A549 (cell line): Measurements from ENCODE around the gene EPN1. TPM values are rescaled to one million over a fixed set of nuclear protein-coding genes. Genes with fewer than 3 reads are reported as not detected.

Source experiments
- ATAC-seq, 2 experiments: fragments of 200-7000 bp in 1 of 2; fragments of >200 bp in 1 of 2; cut with Nextera tagmentation in 1 of 2; cut with Tn5 transposase in 1 of 2; 3 replicates each; pipeline versions ENCODE4 v1.8.0 to v1.9.1; 2018 to 2020; ENCODE audit warnings: mild to moderate bottlenecking in 1 of 2, moderate library complexity in 1 of 2
- CTCF ChIA-PET: fragments of 300-600 bp; sonication (Branson Sonifier 250); formaldehyde crosslinking; extraction: SDS; loops from one replicate; lab custom pipeline; 2021; ENCODE audit warnings: antibody characterized with exemption, inconsistent platforms; lab: Yijun Ruan, JAX
- POLR2A ChIA-PET: fragments of 350-600 bp; formaldehyde crosslinking; extraction: SDS; loops from one replicate; lab custom pipeline; 2021; ENCODE audit warnings: antibody characterized with exemption, inconsistent platforms; lab: Yijun Ruan, JAX
- DNase-seq, 2 experiments: peaks; one replicate each; pipeline versions ENCODE4 v3.0.0 to v3.0.0-alpha.2; 2011 to 2016; ENCODE audit warnings: low read depth in 1 of 2, low spot score in 1 of 2
- FAIRE-seq: peaks from 2 replicates; lab custom pipeline; 2011; peaks lifted over from hg19 to GRCh38; lab: Jason Lieb, UNC
- H3K27ac ChIP-seq, 2 experiments: fragments of >200 bp; sonication (Bioruptor Twin); formaldehyde crosslinking; 3 replicates each; pipeline ENCODE4 v1.5.1; 2016 to 2017
- H3K4me1 ChIP-seq: fragments of >200 bp; sonication (Bioruptor Twin); formaldehyde crosslinking; 3 replicates; pipeline ENCODE4 v1.6.1; 2016
- H3K4me2 ChIP-seq: fragments of >200 bp; sonication (Bioruptor Twin); formaldehyde crosslinking; 3 replicates; pipeline ENCODE4 v1.6.1; 2016
- H3K4me3 ChIP-seq: fragments of >200 bp; sonication (Bioruptor Twin); formaldehyde crosslinking; 3 replicates; pipeline ENCODE4 v1.5.1; 2016
- H3K9me3 ChIP-seq: fragments of >200 bp; sonication (Bioruptor Twin); formaldehyde crosslinking; 3 replicates; pipeline ENCODE4 v1.6.1; 2016
- BCL3 ChIP-seq: fragments of >200 bp; sonication (Bioruptor Twin); formaldehyde crosslinking; IDR thresholded peaks from 3 replicates; pipeline ENCODE4 v1.6.1; 2016
- CBX8 ChIP-seq: fragments of 200-600 bp; sonication (generic); IDR thresholded peaks from 2 replicates; pipeline ENCODE4 v1.6.1; 2016
- CEBPB ChIP-seq, 2 experiments: fragments of >200 bp in 1 of 2; sonication (Bioruptor Twin) in 1 of 2; formaldehyde crosslinking in 1 of 2; IDR thresholded peaks; 2 replicates each; pipeline ENCODE4 v1.6.1; 2012 to 2016
- CHD2 ChIP-seq: fragments of 150-350 bp; IDR thresholded peaks from 2 replicates; pipeline ENCODE4 v1.6.1; 2014; ENCODE audit warnings: low read length; ENCODE audit not compliant: partially characterized antibody
- E2F6 ChIP-seq: IDR thresholded peaks from 2 replicates; pipeline ENCODE4 v1.6.1; 2012; ENCODE audit warnings: low read depth, borderline replicate concordance
- ESRRA ChIP-seq: fragments of 150-350 bp; IDR thresholded peaks from 2 replicates; pipeline ENCODE4 v1.6.1; 2014; ENCODE audit warnings: mild to moderate bottlenecking, low read length, borderline replicate concordance
- FOSL2 ChIP-seq, 2 experiments: fragments of 450-650 bp in 1 of 2; fragments of >200 bp in 1 of 2; sonication (Bioruptor Twin) in 1 of 2; formaldehyde crosslinking; IDR thresholded peaks; 2 replicates each; pipeline versions ENCODE4 v1.5.0 to v1.6.1; 2016 to 2020; ENCODE audit warnings: mild to moderate bottlenecking in 1 of 2, moderate library complexity in 1 of 2
- JUN ChIP-seq, 2 experiments: fragments of >200 bp; sonication (Bioruptor Twin); formaldehyde crosslinking; IDR thresholded peaks; 2 replicates in 1 of 2; 3 replicates in 1 of 2; pipeline ENCODE4 v1.6.1; 2016 to 2017
- KDM1A ChIP-seq: fragments of 200-600 bp; sonication (generic); IDR thresholded peaks from 2 replicates; pipeline ENCODE4 v1.6.1; 2016; ENCODE audit warnings: low read depth, mild to moderate bottlenecking
- MAFK ChIP-seq: fragments of 450-650 bp; IDR thresholded peaks from 2 replicates; pipeline ENCODE4 v1.6.1; 2014; ENCODE audit not compliant: partially characterized antibody
- POLR2AphosphoS2 ChIP-seq: conservative IDR thresholded peaks from 2 replicates; pipeline ENCODE4 v1.6.1; 2012; ENCODE audit warnings: low read length, improper control_type of control experiment, inconsistent platforms
- REST ChIP-seq: fragments of 200-600 bp; sonication (generic); IDR thresholded peaks from 2 replicates; pipeline ENCODE4 v1.6.1; 2016; ENCODE audit warnings: antibody characterized with exemption, mild to moderate bottlenecking, moderate library complexity
- RFX5 ChIP-seq: fragments of 450-650 bp; IDR thresholded peaks from 2 replicates; pipeline ENCODE4 v1.7.1; 2014; ENCODE audit warnings: antibody characterized with exemption, mild to moderate bottlenecking, moderate library complexity
- RNF2 ChIP-seq: fragments of 200-600 bp; sonication (generic); IDR thresholded peaks from 2 replicates; pipeline ENCODE4 v1.6.1; 2016; ENCODE audit warnings: low read depth, mild to moderate bottlenecking, antibody characterized with exemption, moderate library complexity, borderline replicate concordance
- TP53 ChIP-seq: fragments of 250-450 bp; sonication (Bioruptor Pico); IDR thresholded peaks from 2 replicates; pipeline ENCODE4 v1.5.0; 2021; ENCODE audit warnings: mild to moderate bottlenecking, moderate library complexity
- ZC3H11A ChIP-seq: fragments of 450-650 bp; IDR thresholded peaks from 2 replicates; pipeline ENCODE4 v1.6.1; 2014; ENCODE audit warnings: antibody characterized with exemption, mild to moderate bottlenecking
- WGBS: methylation state at CpG from one replicate; pipeline ENCODE4 v1.1.6; 2017; ENCODE audit errors: missing lambda C conversion rate; 5-methylcytosine and 5-hydroxymethylcytosine counted together
- polyA plus RNA-seq, 4 experiments: library from polyadenylated mRNA; depleted of rRNA in 3 of 4; stranded (reverse); fragments of >200 nt; fragmentation: RNase III in 1 of 4; extraction: RNeasy Plus Mini Kit Qiagen cat#74134 plus additional on column Dnase treatment in 1 of 4; gene quantifications; 2 replicates in 3 of 4; 3 replicates in 1 of 4; pipeline ENCODE4 v1.2.3, GENCODE V29; 2011 to 2017

Gene EPN1
- polyA plus RNA-seq, 2 of the 4 experiments (the other 2 are of a cell fraction) = 43.7 to 139 TPM

- CTCF ChIA-PET = interaction anchor here (1.6 to 2.4 kb wide), 2 partner anchors 12 to 28 kb away, joined by 8 to 21 read pairs; no protein-coding TSS in a partner anchor
- no peak for ATAC-seq
- H3K9me3 ChIP-seq = no peaks in the 10 kb centered on the region
- 0 out of 6 replicates have a peak overlapping the region, but pooled peaks of 1 of the 2 experiments have one; percentile 6 for H3K27ac ChIP-seq
- no peak overlapping the region for H3K4me2 ChIP-seq
- H3K4me1 ChIP-seq = peaks cover 40% of the 10 kb centered on the region
- WGBS = 90% methylated on average over 9 of the region's 9 CpGs
- DNase-seq = no peak
- TF ChIP-seq BCL3 (no peak), RNF2 (no peak), ESRRA (no peak), CEBPB (IDR thresholded peaks at IDR 0.05) (no peak), RFX5 (no peak), POLR2AphosphoS2 (no peak), KDM1A (no peak), ZC3H11A (no peak), MAFK (no peak), E2F6 (no peak), CBX8 (no peak), CHD2 (no peak)
- TF ChIP-seq, all 56 proteins: peak for 0
- FAIRE-seq = no peak
- POLR2A ChIA-PET = no interaction called here
- H3K4me3 ChIP-seq = no peak overlapping the region
Measured at GRCh38 chr19:55659822-55660221, 15.2 kb upstream of the EPN1 start.

- 96% methylated on average over 12 of the region's 12 CpGs for WGBS
- no peak for TF ChIP-seq RFX5
- TF ChIP-seq ZC3H11A = no peak
- TF ChIP-seq JUN (IDR thresholded peaks at IDR 0.05) = no peak
- TF ChIP-seq TP53 (CRISPR knock-in tag) = no peak
- TF ChIP-seq, all 56 proteins: peak for 0
- ATAC-seq (no peak), FAIRE-seq (no peak), DNase-seq (no peak)
- ChIA-PET POLR2A (no interaction called here), CTCF (interaction anchor here (1.6 to 2.4 kb wide), 2 partner anchors 11 to 29 kb away, joined by 8 to 21 read pairs; no protein-coding TSS in a partner anchor)
- no peak overlapping the region for H3K27ac ChIP-seq
- peaks cover 40% of the 10 kb centered on the region for H3K4me1 ChIP-seq
- H3K4me3 ChIP-seq = no peak overlapping the region
- H3K9me3 ChIP-seq = no peaks in the 10 kb centered on the region
- H3K4me2 ChIP-seq = no peak overlapping the region
Measured at GRCh38 chr19:55660404-55660803, 14.6 kb upstream of the EPN1 start.

GRCh38 chr19:55660991-55661390 lies 14.0 kb upstream of the EPN1 start:
- FAIRE-seq (no peak), ATAC-seq (no peak), DNase-seq (no peak)
- TF ChIP-seq REST = no peak
- no peak for TF ChIP-seq FOSL2 (IDR thresholded peaks at IDR 0.05)
- TF ChIP-seq FOSL2 (CRISPR knock-in tag; IDR thresholded peaks at IDR 0.05) = no peak
- Histone ChIP-seq H3K4me3 (no peak overlapping the region), H3K27ac (no peak overlapping the region), H3K4me1 (peaks cover 40% of the 10 kb centered on the region), H3K4me2 (no peak overlapping the region), H3K9me3 (no peaks in the 10 kb centered on the region)
- ChIA-PET POLR2A (no interaction called here), CTCF (interaction anchor here (1.6 kb wide), 1 partner anchor 30 kb away, joined by 8 read pairs; no protein-coding TSS in a partner anchor)
- 83% methylated on average over 14 of the region's 16 CpGs for WGBS
